ENCODE measurements around the gene DACH1. TPM values are rescaled to one million over a fixed set of nuclear protein-coding genes. Genes with fewer than 3 reads are reported as not detected.

The DACH1 gene
- total and polyA plus RNA-seq, 9 of the 15 experiments (the other 6 are each of a cell fraction or from before 2014, with no cell fraction given) = 0.04 to 0.07 (median 0.04) TPM; not detected in 2

- Histone ChIP-seq H2AFZ (ENCODE audit: low read depth, low read length) (no peak overlapping the region), H3K4me2 (ENCODE audit: insufficient read depth, low read length) (no peak overlapping the region), H3K27ac (ENCODE audit: extremely low read depth, low read depth, low read length) (no peak overlapping the region), H3K4me3 (no peak overlapping the region), H4K20me1 (replicated peaks; ENCODE audit: control insufficient read depth, insufficient read depth, low read length) (no peaks in the 10 kb centered on the region), H3K9ac (ENCODE audit: insufficient read depth in 1 of 2, low read depth in 2 of 2, low read length in 2 of 2) (no peak overlapping the region), H3K79me2 (ENCODE audit: control insufficient read depth, insufficient read depth, low read length) (no peaks in the 10 kb centered on the region), H3K36me3 (ENCODE audit: control insufficient read depth, insufficient read depth, low read length) (no peaks in the 10 kb centered on the region), H3K9me3 (replicated peaks; ENCODE audit: control insufficient read depth, insufficient read depth, low read depth, low read length) (no peaks in the 10 kb centered on the region), H3K9me1 (ENCODE audit: control insufficient read depth, insufficient read depth, low read length) (no peaks in the 10 kb centered on the region), H3K4me1 (replicated peaks in 1 of 2; ENCODE audit: control insufficient read depth in 2 of 2, insufficient read depth in 2 of 2, low read length in 2 of 2) (peaks cover 0 to 8% of the 10 kb centered on the region in 2 experiments; a peak in 2 of 5 replicates), H3K27me3 (ENCODE audit: control insufficient read depth in 2 of 2, insufficient read depth in 2 of 2, low read length in 2 of 2) (no peaks in the 10 kb centered on the region)
- CTCF ChIA-PET (ENCODE audit: low intra/inter-chr PET ratio) = no interaction called here
- 0% methylated on average over 4 of the region's 4 CpGs for WGBS (ENCODE audit: insufficient coverage, low coverage, missing lambda C conversion rate)
- POLR2A ChIA-PET = no interaction called here
- ATAC-seq = no peak
- FAIRE-seq = no peak
- in situ Hi-C loops (cut with MboI) = no loop called here
- intact Hi-C loops (cut with micrococcal nuclease) = no loop called here
- no peak for DNase-seq (ENCODE audit: extremely low read depth in 1 of 4, low spot score in 3 of 4)
- BruUV-seq (replicated peaks) = no TSS peak
- no peak for TF ChIP-seq PYGO2 (tag; IDR thresholded peaks at IDR 0.05)
- no peak for TF ChIP-seq NCOA4 (IDR thresholded peaks at IDR 0.05; ENCODE audit: partially characterized antibody)
- TF ChIP-seq STAT5B (CRISPR knock-in tag; IDR thresholded peaks at IDR 0.05) = no peak
- no peak for TF ChIP-seq ZNF512 (tag; IDR thresholded peaks at IDR 0.05)
- no peak for TF ChIP-seq ZKSCAN3 (CRISPR knock-in tag; IDR thresholded peaks at IDR 0.05)
- no peak for TF ChIP-seq MYNN (IDR thresholded peaks at IDR 0.05)
- no peak for TF ChIP-seq MYNN (CRISPR knock-in tag; IDR thresholded peaks at IDR 0.05)
- no peak for TF ChIP-seq RAD21 (CRISPR knock-in tag; conservative IDR thresholded peaks at IDR 0.05 in 1 of 2, IDR thresholded peaks at IDR 0.05 in 1 of 2)
- TF ChIP-seq ZBTB12 (CRISPR knock-in tag; IDR thresholded peaks at IDR 0.05) = no peak
- TF ChIP-seq MAFF (IDR thresholded peaks at IDR 0.05; ENCODE audit: low read length) = no peak
- no peak for TF ChIP-seq IRF2 (CRISPR knock-in tag; IDR thresholded peaks at IDR 0.05)
- TF ChIP-seq BDP1 (IDR thresholded peaks at IDR 0.05; ENCODE audit: insufficient read depth, insufficient read length) = no peak
- TF ChIP-seq, protein P1, sequence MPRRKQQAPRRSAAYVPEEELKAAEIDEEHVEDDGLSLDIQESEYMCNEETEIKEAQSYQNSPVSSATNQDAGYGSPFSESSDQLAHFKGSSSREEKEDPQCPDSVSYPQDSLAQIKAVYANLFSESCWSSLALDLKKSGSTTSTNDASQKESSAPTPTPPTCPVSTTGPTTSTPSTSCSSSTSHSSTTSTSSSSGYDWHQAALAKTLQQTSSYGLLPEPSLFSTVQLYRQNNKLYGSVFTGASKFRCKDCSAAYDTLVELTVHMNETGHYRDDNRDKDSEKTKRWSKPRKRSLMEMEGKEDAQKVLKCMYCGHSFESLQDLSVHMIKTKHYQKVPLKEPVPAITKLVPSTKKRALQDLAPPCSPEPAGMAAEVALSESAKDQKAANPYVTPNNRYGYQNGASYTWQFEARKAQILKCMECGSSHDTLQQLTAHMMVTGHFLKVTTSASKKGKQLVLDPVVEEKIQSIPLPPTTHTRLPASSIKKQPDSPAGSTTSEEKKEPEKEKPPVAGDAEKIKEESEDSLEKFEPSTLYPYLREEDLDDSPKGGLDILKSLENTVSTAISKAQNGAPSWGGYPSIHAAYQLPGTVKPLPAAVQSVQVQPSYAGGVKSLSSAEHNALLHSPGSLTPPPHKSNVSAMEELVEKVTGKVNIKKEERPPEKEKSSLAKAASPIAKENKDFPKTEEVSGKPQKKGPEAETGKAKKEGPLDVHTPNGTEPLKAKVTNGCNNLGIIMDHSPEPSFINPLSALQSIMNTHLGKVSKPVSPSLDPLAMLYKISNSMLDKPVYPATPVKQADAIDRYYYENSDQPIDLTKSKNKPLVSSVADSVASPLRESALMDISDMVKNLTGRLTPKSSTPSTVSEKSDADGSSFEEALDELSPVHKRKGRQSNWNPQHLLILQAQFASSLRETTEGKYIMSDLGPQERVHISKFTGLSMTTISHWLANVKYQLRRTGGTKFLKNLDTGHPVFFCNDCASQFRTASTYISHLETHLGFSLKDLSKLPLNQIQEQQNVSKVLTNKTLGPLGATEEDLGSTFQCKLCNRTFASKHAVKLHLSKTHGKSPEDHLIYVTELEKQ (CRISPR knock-in tag; IDR thresholded peaks at IDR 0.05) = no peak
- no peak for TF ChIP-seq CHD1 (IDR thresholded peaks at IDR 0.05; ENCODE audit: low read length)
- TF ChIP-seq ILF3 (IDR thresholded peaks at IDR 0.05; ENCODE audit: borderline replicate concordance) = no peak
Observed at GRCh38 chr13:71863254-71863865, 3.6 kb downstream of the DACH1 start.

Measured in K562 (cell line).